PC-3 (cell line): ENCODE results near the gene SLC37A4. TPM values are rescaled to one million over a fixed set of nuclear protein-coding genes. Genes with fewer than 3 reads are reported as not detected.

ENCODE experiments used
- ATAC-seq: fragments of 200-7000 bp; cut with Tn5 transposase; 2 replicates; pipeline ENCODE4 v1.9.1; 2020; ENCODE audit warnings: mild to moderate bottlenecking, moderate library complexity
- BruUV-seq: library from RNA; stranded (reverse); fragments of 400-500 nt; replicated peaks from 2 replicates; lab custom pipeline; 2021; lab: Mats Ljungman, UMichigan
- CTCF ChIA-PET: fragments of 300-600 bp; sonication (Branson Sonifier 250); formaldehyde crosslinking; loops from one replicate; lab custom pipeline; 2022; ENCODE audit warnings: antibody characterized with exemption; lab: Charles Lee
- POLR2A ChIA-PET: fragments of 300-600 bp; sonication (Branson Sonifier 250); formaldehyde crosslinking; loops from one replicate; lab custom pipeline; 2022; ENCODE audit warnings: antibody characterized with exemption; ENCODE audit not compliant: unreplicated experiment; lab: Charles Lee
- DNase-seq: peaks from one replicate; pipeline ENCODE4 v3.0.0-alpha.2; 2015
- H2AFZ ChIP-seq: fragments of 300-600 bp; sonication (generic); 2 replicates; pipeline ENCODE4 v1.6.0; 2016; ENCODE audit warnings: antibody characterized with exemption, low read length
- H3F3A ChIP-seq: fragments of 300-600 bp; sonication (generic); one replicate; pipeline ENCODE4 v1.6.0; 2017; ENCODE audit warnings: antibody characterized with exemption, low read length, control low read depth, mild to moderate bottlenecking; ENCODE audit not compliant: unreplicated experiment
- H3K27ac ChIP-seq: fragments of 300-600 bp; sonication (generic); 2 replicates; pipeline ENCODE4 v1.5.1; 2016; ENCODE audit warnings: mild to moderate bottlenecking, low read length
- H3K27me3 ChIP-seq: fragments of 300-600 bp; sonication (generic); 2 replicates; pipeline ENCODE4 v1.6.1; 2016; ENCODE audit warnings: low read length, mixed read lengths
- H3K36me3 ChIP-seq: fragments of 300-600 bp; sonication (generic); 2 replicates; pipeline ENCODE4 v1.6.1; 2016; ENCODE audit warnings: low read depth, mixed run types, low read length, mixed read lengths
- H3K4me1 ChIP-seq: fragments of 300-600 bp; sonication (generic); 2 replicates; pipeline ENCODE4 v1.5.1; 2016; ENCODE audit warnings: low read length; ENCODE audit not compliant: insufficient read depth
- H3K4me2 ChIP-seq: fragments of 300-600 bp; sonication (generic); 2 replicates; pipeline ENCODE4 v1.6.0; 2016; ENCODE audit warnings: low read length
- H3K4me3 ChIP-seq: fragments of 300-600 bp; sonication (generic); 2 replicates; pipeline ENCODE4 v1.5.1; 2016; ENCODE audit warnings: mild to moderate bottlenecking, low read length, mixed read lengths
- H3K79me2 ChIP-seq: fragments of 300-600 bp; sonication (generic); 2 replicates; pipeline ENCODE4 v1.6.1; 2017; ENCODE audit warnings: low read length, mixed read lengths
- H3K9ac ChIP-seq: fragments of 300-600 bp; sonication (generic); 2 replicates; pipeline ENCODE4 v1.6.0; 2016; ENCODE audit warnings: mild to moderate bottlenecking, low read length
- H3K9me2 ChIP-seq: fragments of 300-600 bp; sonication (generic); replicated peaks from 2 replicates; pipeline ENCODE4 v1.6.1; 2016; ENCODE audit warnings: mixed run types, low read length, mixed read lengths
- H3K9me3 ChIP-seq: fragments of 300-600 bp; sonication (generic); 2 replicates; pipeline ENCODE4 v1.6.1; 2016; ENCODE audit warnings: low read length, mixed read lengths
- H4K20me1 ChIP-seq: fragments of 300-600 bp; sonication (generic); 2 replicates; pipeline ENCODE4 v1.6.1; 2016; ENCODE audit warnings: low read length, mixed read lengths
- CTCF ChIP-seq: fragments of 300-600 bp; sonication (generic); conservative IDR thresholded peaks from 2 replicates; pipeline ENCODE4 v1.5.1; 2017; ENCODE audit warnings: antibody characterized with exemption, low read depth, mild to moderate bottlenecking, low read length
- EZH2 ChIP-seq: fragments of 300-600 bp; sonication (generic); IDR thresholded peaks from one replicate; pipeline ENCODE4 v1.6.1; 2017; ENCODE audit warnings: antibody characterized with exemption, mild to moderate bottlenecking, low read length; ENCODE audit not compliant: unreplicated experiment
- EZH2phosphoT487 ChIP-seq: fragments of 300-600 bp; sonication (generic); IDR thresholded peaks from 2 replicates; pipeline ENCODE4 v1.6.1; 2018; ENCODE audit warnings: mild to moderate bottlenecking, antibody characterized with exemption, low read length, borderline replicate concordance
- intact Hi-C: fragments of 100-400 bp; cut with micrococcal nuclease; formaldehyde crosslinking; loops from 2 replicates; pipeline ENCODE4 v1.9.0; 2023
- total RNA-seq: library from RNA; depleted of rRNA; stranded (reverse); fragments of >200 nt; gene quantifications from 2 replicates; pipeline ENCODE4 v1.2.3, GENCODE V29; 2014

The SLC37A4 gene
- total RNA-seq, 1 experiment from 2014 or later: 31.4 TPM

GRCh38 chr11:119025099-119025473 lies 5.6 kb downstream of the SLC37A4 start:
- intact Hi-C loops: no loop called here
- no peak overlapping the region for H3K4me3 ChIP-seq
- H3K9me3 ChIP-seq: no peaks in the 10 kb centered on the region
- ChIA-PET CTCF (no interaction called here), POLR2A (no interaction called here)
- peaks cover 49% of the 10 kb centered on the region for H3K79me2 ChIP-seq
- no TSS peak for BruUV-seq
- peaks cover 5% of the 10 kb centered on the region for H3F3A ChIP-seq
- H2AFZ ChIP-seq: no peak overlapping the region
- no peaks in the 10 kb centered on the region for H3K9me2 ChIP-seq
- H3K27me3 ChIP-seq: no peaks in the 10 kb centered on the region
- peaks cover 31% of the 10 kb centered on the region for H3K4me1 ChIP-seq
- H3K4me2 ChIP-seq: no peak overlapping the region
- no peak overlapping the region for H3K9ac ChIP-seq
- no peak overlapping the region for H3K27ac ChIP-seq
- TF ChIP-seq EZH2 (no peak), EZH2phosphoT487 (no peak), CTCF (no peak)
- peaks cover 2% of the 10 kb centered on the region; the same call in 1 of the 2 replicates for H4K20me1 ChIP-seq
- ATAC-seq (no peak), DNase-seq (no peak)
- H3K36me3 ChIP-seq: peaks cover 35% of the 10 kb centered on the region

- ChIA-PET POLR2A (no interaction called here), CTCF (no interaction called here)
- Histone ChIP-seq H3K27me3 (no peaks in the 10 kb centered on the region), H3K9me3 (no peaks in the 10 kb centered on the region), H3K4me1 (peaks cover 31% of the 10 kb centered on the region), H3K9ac (no peak overlapping the region), H3K4me2 (no peak overlapping the region), H3K9me2 (no peaks in the 10 kb centered on the region), H2AFZ (no peak overlapping the region), H4K20me1 (peaks cover 6% of the 10 kb centered on the region; the same call in 1 of the 2 replicates), H3K36me3 (peaks cover 35% of the 10 kb centered on the region), H3F3A (peaks cover 5% of the 10 kb centered on the region), H3K27ac (no peak overlapping the region), H3K79me2 (peaks cover 49% of the 10 kb centered on the region), H3K4me3 (no peak overlapping the region)
- no TSS peak for BruUV-seq
- DNase-seq (no peak), ATAC-seq (no peak)
- intact Hi-C loops: no loop called here
- TF ChIP-seq EZH2phosphoT487 (no peak), EZH2 (no peak), CTCF (no peak)
Observed at GRCh38 chr11:119024430-119025098, 6.1 kb downstream of the SLC37A4 start.

- Histone ChIP-seq H3K27me3 (no peaks in the 10 kb centered on the region), H3K36me3 (peaks cover 35% of the 10 kb centered on the region), H3K9me2 (no peaks in the 10 kb centered on the region), H3F3A (peaks cover 5% of the 10 kb centered on the region), H3K79me2 (peaks cover 49% of the 10 kb centered on the region), H3K9ac (no peak overlapping the region), H3K4me3 (no peak overlapping the region), H3K4me1 (peaks cover 22% of the 10 kb centered on the region), H2AFZ (no peak overlapping the region), H3K27ac (no peak overlapping the region), H3K9me3 (no peaks in the 10 kb centered on the region), H3K4me2 (no peak overlapping the region), H4K20me1 (peaks cover 6% of the 10 kb centered on the region; the same call in 1 of the 2 replicates)
- no TSS peak for BruUV-seq
- TF ChIP-seq EZH2phosphoT487 (no peak), CTCF (no peak), EZH2 (no peak)
- ATAC-seq: no peak
- CTCF ChIA-PET: no interaction called here
- POLR2A ChIA-PET: no interaction called here
- intact Hi-C loops: no loop called here
- no peak for DNase-seq
Observed at GRCh38 chr11:119023741-119024140, 6.9 kb downstream of the SLC37A4 start.
